Activated CD4-positive, alpha-beta T cell treated with anti-CD3 and anti-CD28 coated beads, Interleukin-2, Interleukin-4, amounts not matched to agents 100 ng/mL and 50 ng/mL, durations not matched to agents 16 hours and 8 hours (primary cell): ENCODE data around the gene TOX3.

Experiments used
- DNase-seq: peaks from one replicate; pipeline ENCODE4 v3.0.0-alpha.2; 2020; ENCODE audit warnings: low spot score

Gene TOX3

DNA sequence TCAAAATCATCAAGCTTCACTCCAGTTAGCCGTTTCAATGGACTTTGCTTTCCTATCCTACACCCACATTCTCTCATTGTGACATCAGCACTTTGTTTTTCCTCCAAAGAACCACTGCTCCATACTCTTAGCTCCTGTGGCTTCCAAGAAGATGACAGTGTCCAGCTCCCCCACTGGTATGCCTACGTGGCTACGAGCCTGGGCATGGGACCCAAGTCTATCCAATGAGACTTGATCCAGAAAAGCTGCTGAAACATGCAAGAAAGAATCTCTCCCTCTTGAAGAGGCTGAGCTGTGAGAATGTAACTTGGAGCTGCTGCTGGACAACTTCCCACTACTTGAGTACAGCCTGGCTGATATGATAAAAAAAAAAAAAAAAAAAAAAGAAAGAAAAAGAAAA lies 9.4 kb downstream of the TOX3 start:
- DNase-seq = no peak

DNA sequence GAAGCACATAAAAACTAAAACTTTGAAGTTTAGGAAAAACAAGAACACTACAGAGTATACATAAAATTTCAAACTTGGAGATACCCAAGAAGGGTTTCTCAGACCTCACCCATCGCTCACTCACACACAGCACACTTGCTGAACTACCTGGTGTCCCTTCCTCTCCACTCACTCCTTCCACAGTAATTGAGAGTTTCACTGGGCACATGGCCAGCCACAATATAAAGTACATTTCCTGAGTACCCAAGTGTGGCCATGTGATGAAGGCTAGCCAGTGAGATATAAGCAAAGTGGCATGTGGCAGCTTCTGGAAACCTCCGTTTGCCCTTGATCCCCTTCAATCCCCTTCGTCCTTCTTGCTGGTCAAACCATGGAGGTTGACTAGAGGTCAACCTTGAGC lies 11.9 kb downstream of the TOX3 start:
- DNase-seq = no peak

DNA sequence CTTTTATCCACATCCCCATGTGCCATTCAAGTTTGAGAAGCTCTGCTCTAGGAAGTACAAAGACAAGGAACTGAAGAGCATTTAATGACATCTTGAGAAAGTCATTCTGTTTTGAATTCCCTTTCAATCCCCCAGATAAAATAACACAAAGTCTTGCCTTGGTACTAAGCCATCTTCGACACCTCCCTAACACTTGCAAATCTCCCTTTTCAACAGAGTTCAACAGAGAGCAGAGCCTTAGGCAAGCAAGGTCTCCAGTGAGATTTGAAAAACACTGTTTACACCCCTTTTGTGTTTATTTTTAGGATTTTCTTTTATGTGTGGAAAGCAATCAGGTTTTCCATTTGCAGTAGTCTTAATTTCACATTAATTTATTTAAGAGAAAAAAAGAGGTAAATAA lies 13.6 kb downstream of the TOX3 start:
- no peak for DNase-seq

DNA sequence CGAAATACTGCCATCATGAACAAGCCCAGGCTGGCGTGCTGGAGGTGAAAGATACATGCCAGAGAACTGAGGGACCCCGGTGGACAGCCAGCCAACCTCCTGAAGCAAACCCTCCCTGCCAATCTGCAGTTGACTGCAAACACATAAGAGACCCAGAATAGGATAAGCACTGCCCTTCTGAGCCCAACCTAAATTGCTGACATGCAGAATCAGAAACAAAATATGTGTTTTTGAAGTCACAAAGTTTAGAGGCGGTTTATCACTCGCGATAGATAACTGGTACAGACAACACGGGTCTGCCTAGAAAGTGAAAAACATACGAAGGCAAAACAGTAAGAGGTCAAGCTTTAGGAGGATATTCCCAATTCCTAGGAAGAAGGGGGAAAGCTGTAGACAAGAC lies 14.6 kb downstream of the TOX3 start:
- no peak for DNase-seq

DNA sequence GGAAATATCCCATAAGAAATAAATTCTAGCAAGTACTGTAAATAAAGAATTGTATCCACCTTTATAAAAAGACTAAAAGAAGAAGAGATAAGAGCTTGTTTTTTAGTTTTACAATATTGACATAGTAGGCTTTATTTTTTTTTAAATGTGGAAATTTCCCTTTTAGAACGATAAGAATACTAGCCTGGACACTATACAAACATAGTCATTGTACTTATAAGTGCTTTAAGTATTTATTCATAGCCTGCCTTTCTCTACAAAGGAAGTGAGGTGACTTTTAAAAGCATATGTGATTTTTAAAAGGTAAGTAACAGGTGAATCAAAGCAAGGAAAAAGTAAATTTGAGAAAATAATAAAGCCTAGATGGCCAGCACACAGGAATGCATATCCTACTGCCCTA lies 17.7 kb downstream of the TOX3 start:
- no peak for DNase-seq

DNA sequence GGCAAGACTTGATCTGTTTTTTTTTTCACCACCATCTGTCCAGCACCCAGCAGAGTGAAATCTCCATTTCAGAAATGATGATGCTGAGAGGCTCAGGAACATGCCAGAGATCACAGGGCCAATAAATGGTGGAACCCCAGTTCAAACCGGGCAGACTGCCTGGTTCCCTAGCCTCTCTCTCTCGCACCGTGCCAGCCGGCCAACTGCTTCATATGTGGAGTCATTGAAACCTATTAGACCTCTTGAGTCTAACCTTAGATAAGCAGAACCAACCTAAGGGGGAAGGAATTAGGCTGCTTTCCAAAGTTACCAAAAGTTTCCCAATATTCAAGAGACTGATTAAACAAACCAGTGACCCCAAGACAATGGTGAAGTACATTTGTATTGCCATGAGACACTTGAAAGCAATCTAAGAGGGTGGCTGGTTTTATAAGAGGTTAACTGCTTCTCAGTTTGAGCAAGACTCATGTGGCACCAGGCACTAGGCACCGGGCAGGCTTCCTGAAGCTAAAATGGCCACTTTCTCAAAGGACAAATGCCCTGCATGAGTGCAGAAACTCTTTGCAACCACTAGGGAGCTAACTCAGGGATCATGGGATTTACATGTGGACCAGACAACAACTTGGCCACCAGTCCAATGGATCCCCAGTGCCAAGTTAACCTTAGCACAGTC lies 18.4 kb downstream of the TOX3 start:
- no peak for DNase-seq

DNA sequence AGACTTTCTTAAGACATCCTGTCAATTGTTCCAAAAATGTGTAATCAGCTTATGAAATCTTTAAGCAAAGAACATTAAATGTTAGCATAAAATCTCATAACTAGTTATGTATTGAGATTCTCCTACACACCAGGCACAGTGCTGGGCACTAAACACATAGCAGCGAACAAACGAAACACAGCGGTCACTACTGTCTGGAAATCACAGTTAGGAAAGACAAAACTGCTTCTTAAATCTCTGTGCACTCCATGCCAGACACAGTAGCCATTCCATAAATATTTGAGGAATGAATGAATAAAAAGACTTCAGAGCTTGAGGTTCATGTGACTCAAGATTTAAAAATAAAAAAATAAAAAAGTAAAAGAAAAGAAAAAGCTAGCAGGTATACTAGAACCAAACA lies 20.1 kb downstream of the TOX3 start:
- no peak for DNase-seq

DNA sequence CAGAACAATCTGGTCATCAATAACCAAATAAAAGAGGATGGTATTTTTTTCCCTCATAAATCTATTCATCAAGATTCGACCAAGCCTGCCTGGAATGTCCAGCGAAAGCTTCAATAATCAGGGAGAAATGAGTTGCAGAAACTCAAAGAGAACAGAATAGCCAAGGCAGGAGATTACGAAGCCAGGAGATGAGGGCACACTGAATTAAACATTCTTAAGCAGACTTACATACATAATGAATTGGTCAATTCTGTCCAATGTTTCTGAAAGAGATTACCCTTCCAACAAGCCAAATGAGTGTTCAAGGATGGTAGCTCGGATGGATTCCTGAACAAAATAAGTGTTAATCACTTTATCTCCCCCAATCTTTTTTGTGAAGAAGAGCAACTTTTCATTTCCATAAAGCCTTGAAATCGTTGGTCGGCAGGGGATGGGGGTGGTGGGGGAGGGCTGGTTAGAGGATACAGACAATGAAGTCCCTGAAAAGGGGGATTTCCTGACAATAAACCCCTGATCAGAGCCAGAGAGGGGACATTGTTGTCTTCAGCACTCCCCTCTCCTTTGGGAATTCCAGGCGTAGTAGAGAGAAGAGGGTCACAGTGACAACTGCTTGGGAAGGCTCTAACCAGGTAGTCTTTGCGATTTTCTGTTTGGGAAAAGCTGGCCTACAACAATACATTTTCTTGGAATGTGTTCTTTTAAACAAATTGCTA lies 20.7 kb downstream of the TOX3 start:
- DNase-seq = no peak

DNA sequence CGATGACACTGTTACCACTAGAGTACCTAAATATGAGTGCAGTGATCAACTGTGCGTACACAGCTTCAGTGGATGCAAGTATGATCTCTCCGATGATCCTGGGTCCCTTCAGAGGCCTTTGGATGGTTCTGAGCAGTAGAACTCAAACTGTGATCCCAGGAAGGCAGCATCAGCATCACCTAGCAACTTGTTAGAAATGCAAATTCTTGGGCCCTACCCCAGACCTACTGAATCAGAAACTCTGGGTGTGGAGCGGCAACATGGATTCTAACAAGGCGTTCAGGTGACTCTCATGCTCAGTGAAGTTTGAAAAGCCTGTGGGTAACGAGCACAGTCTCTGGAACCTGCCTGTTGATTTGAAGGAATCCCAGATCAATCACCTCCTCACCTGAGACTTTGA lies 25.4 kb downstream of the TOX3 start:
- no peak for DNase-seq

DNA sequence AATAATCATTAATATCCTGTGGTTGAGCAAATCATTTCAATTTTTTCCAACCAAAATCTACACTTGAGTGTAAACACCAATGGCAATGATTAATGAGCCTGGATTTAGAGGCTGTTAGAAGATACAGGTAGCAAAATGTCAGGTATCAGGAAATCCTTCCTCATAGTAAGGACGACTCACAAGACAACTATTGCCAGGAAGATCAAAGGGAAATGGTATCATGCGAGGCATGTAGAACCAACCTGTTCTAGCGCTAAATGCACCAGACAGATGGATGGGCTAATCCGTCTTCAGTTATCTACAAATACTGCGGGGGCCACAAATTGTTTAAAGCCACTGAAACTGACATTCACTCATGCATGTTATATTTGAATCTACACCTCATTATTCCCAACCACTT lies 28.1 kb downstream of the TOX3 start:
- no peak for DNase-seq

DNA sequence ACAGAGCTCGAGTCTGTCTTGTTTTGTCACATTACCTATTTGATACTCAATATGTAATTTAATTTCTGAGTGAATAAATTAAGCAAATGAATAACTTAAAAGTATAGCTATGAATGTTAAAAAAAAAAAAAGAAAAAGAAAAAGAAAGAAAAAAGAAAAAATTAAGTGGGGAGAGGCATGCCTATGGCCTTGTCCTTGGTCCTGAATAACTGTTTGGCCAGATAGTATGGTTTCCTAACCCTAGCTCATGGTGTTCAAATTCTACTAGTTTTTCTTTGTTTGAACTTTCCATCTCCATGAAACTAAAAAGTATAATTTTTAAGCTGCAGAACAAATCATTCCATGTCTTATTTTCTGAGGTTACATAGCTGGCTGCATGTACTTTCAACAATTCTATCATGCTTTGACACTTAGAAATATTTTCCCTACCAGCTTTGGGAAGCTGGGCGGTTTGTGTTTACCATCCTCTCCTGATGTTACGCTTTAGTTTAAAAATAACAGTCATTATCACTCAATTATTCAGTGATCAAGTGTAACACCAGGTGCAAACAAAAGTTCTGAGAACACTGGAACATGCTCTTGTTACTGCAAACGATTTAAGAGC lies 31.8 kb downstream of the TOX3 start:
- DNase-seq = no peak

DNA sequence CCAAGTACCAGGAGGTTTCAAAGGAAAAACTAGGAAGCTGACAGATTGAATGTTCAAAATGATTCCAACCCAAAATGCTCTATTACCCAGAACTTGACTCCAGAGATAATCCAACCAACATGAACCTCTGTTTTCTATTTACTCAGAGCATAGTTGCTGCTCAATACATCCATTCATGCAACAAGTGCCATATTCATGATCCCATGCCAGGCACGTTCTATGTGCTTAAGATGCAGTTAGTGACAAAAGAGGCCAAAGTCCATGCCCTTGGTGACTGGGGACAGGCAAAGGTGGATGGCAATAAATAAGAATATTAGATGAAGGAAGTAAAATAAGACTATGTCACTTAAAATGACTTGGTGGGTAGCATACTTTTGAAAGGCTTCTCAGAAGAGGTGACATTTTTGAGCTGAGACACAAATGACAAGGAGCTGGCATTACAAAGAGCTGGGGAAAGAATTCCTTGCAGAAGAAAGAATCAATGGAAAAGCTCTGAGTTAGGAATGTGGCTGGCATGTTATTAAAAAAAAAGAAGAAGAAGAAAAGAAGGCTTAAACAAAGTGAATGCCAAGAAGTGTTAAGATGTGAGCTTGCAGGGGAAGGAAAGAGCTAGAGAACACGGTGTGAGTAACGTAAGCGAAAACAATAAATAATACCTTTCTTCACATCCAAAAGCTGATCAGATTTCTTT lies 34.5 kb downstream of the TOX3 start:
- no peak for DNase-seq

DNA sequence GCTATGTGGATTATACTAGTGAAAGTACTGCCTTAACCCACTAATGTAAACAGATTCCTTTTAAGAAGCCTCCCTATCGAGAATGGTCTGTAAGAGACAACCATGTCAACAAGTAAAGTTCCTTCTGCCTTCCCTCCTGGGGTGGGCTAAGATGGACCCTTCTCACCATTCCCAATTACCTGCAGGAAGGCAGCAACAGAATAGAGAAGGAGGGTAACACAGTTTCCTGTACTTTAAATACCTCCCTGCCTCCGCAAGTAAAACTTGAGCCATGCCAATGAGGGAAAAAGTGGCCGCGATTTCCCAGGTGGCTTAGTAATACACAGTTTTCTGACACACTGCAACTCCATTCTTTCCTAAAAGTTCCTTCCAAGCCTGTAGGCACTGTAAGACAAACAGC lies 45.2 kb downstream of the TOX3 start:
- no peak for DNase-seq

DNA sequence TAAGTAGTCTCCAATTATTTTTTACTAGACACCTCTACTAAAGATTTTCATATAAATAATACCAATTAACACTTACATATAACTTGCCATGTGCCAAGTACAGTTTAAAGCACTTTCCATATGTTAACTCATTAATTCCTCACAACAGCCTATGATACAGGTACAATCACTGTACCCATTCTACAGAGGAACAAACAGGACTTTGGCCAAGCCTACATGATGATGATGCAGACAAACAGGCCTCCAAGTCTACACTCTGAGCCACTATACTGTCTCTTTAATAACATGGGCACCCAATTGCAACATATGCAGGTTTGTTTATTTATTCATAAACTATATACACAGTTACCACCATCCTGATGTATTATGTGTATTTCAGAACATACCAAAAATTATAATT lies 46.0 kb downstream of the TOX3 start:
- DNase-seq = no peak

DNA sequence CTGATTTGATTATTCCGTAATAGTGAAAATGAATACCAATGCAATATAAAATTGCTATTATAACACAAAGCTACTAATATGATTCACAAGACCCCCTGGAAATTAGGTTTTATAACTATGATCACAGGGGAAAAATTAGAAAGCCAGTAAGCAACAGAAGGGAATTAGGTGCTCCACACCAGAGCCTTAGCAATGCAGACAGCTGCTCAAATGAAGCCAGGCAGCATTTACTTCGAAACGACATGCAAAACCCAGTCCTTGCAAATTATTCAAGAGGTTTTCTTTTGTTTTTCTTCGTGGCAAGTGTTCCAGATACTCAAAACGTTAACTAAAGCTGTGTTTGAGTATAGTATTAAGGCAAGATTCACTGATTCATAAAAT lies 47.9 kb downstream of the TOX3 start:
- DNase-seq = no peak

DNA sequence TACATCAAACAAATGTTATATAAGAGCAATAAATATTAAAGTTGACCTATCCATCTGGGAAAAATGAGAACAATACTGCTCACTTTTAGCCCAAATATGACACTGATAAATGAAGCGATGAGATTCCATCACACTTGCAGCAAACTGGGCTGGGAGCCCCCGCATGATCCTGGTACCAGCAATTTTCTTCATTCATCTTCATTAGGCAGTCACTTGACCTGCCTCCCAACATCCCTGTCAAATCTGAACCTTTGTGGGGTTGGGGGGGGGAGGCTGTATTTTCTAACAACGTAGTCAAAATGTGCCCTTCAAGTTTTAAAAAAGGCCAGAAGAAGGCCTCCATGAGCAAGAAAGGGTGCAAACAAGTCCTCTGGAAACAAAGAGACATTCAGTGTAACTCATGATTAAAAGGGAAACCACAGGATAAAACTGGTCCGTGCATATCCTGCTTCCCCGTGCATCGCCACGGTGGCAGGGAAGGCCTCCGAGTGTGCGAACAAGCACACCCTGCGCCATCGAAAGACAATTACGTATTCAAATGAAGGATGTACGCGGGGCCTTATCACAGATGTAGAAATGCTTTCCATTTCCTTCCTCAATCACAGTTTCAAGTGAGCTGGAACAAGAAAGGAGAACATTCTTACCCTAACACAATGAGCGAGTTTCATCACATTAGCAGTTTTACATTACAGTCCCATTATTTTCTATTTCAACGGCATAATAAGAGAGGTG lies 48.4 kb downstream of the TOX3 start:
- DNase-seq = no peak

DNA sequence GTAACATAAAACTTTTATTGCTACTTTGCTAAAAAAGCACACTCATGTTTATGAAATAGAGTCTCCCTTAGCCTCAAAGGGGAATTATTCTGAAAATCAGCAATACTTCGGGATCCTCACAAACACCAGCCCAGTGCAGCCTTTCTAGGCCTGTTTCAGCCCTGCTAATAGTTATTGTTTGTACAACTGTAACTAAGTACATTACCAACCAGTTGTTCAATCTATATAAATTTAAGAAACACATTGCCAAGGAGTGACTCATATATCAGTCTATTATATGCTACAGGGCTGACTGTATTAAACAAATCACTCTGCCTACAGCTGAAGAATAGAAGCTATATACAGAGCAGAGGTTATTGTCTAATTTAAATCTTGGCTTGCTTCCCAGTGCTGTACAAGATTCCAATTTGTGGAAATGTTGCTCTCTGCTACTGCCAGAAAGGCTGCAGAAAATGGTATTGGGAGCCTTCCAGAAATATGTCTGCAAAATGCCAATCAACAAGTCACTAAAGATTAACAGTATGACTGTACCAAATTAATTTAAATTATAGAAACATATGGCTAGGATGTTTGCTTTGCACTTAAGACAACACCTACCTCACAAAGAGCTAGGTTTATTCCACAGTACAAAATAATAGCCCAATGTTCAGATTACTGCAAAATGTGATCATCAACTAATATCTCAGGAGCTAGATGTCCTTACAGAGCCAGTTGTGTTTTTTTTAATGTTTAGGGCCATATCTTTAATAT lies 49.7 kb downstream of the TOX3 start:
- DNase-seq = no peak

DNA sequence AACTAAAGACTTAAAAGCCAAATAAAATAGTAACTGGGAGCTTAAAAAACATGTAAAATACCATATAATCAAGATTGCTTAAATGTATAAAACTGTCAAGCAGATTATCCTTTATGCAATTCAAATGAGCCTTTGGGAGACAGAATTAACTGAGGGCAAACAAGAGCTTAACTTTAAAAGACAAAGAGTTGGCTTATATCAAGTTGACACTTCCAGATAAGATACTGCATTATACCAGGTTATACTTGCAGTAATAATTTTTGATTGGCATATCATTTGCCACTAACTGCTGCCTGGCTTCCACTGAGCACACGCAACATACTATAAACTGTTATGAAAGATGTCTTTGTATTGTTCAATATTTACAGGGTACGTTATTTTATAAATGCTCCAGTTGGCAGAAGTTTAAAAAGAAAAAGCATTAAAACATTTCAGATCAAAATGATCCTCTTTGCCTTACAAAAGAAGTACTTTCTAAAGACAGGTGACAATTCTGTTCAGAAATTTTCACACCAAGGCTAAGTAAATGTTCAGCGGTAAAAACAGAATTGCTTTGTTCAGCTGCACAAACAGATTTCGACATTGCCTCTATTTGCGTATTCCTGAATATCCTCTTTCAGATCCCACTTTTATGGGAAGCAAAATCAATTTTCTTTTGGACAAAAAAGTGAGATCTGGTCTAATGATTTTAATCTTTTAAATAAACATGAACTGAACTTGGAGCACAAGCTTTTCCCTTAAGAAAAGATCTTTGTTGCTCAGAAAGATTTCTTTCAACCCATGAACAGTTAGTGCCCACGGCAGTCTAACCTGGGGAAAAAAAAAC lies 50.7 kb downstream of the TOX3 start:
- DNase-seq = no peak

DNA sequence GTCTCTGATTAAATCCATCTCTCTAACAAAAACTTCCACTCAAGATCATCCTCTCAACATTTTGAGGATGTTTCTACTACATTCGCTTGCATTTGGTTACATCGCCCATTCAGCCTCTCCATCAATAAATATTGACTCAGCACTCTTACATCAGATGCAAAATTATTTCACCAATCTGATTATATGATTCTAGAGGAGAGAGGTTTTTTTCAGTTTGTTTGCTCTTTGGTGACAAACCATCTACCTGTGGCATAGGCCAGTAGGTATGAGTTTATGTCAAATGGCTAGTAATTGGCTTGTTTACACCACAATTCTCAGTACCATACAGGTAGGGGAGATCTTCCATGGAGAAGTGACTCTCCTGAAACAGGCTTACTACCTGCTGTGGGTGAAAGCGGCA lies 52.3 kb downstream of the TOX3 start:
- no peak for DNase-seq

DNA sequence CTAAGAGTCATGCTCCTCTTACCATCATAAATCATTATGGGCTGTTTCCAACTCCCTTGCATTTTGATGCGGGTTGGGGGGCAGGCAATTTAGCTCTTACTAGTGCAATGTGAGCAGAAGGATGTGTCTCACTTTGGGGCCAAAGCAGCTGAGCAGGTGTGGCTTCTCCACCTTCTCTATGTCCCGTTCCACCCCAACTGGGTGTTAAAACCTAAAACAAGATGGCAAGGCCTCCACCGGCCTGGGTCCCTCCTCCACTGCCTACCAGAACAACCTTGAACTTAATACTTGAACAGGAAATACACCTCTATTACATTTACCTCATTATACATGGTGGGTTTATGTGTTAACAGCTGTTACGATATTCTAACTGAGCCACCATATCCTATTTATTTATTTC lies 52.8 kb downstream of the TOX3 start:
- no peak for DNase-seq
